DMS53 treated with DMSO at 0.1 percent for 48 hours (cell line): ENCODE measurements around the gene SRMS.
A peak's percentile ranks its signal among the peaks of the same experiment; 100 is the strongest.

ENCODE experiments used
- DNase-seq: peaks from one replicate; lab custom pipeline; 2025; ENCODE audit not compliant: unreplicated experiment; lab: John Stamatoyannopoulos, UW

Gene SRMS

GRCh38 chr20:63547725-63548480 lies at the start of gene SRMS:
Gene SRMS (minus strand): TSS chr20:63547749. CDS start chr20:63547463, 286 bp downstream.
- no peak for DNase-seq

GRCh38 chr20:63596423-63596822 lies 48.9 kb upstream of the SRMS start:
- DNase-seq, result no peak

- DNase-seq, result no peak
These were observed 48.0 kb upstream of the SRMS start for GRCh38 chr20:63595416-63596127.

GRCh38 chr20:63594043-63594561 lies 46.6 kb upstream of the SRMS start:
- DNase-seq, result no peak

- DNase-seq, result no peak
These were observed 45.1 kb upstream of the SRMS start for GRCh38 chr20:63592661-63593060.

- DNase-seq, result no peak
These were observed 44.3 kb upstream of the SRMS start for GRCh38 chr20:63591786-63592355.

GRCh38 chr20:63591147-63591533 lies 43.6 kb upstream of the SRMS start:
- no peak for DNase-seq

GRCh38 chr20:63590218-63591146 lies 42.9 kb upstream of the SRMS start:
- DNase-seq, result no peak

- no peak for DNase-seq
These were observed 42.0 kb upstream of the SRMS start for GRCh38 chr20:63589261-63590217.

GRCh38 chr20:63588641-63589041 lies 41.1 kb upstream of the SRMS start:
- no peak for DNase-seq

- DNase-seq, result peak; percentile 19
These were observed 40.4 kb upstream of the SRMS start for GRCh38 chr20:63587776-63588591.

GRCh38 chr20:63587256-63587655 lies 39.7 kb upstream of the SRMS start:
- no peak for DNase-seq

GRCh38 chr20:63586797-63587196 lies 39.2 kb upstream of the SRMS start:
- no peak for DNase-seq

- DNase-seq, result no peak
These were observed 38.3 kb upstream of the SRMS start for GRCh38 chr20:63585616-63586565.

- no peak for DNase-seq
These were observed 35.0 kb upstream of the SRMS start for GRCh38 chr20:63582382-63583063.

GRCh38 chr20:63580796-63581461 lies 33.4 kb upstream of the SRMS start:
- DNase-seq, result peak; percentile 35
